Esophagus mucosa (tissue), 1 donor: ENCODE results near the gene ANKRD27. TPM values are rescaled to one million over a fixed set of nuclear protein-coding genes. Genes with fewer than 3 reads are reported as not detected.
A peak's percentile ranks its signal among the peaks of the same experiment; 100 is the strongest.
"Not testable (repeated sequence)": the region's sequence is repeated elsewhere in the genome, so short reads cannot be mapped to it uniquely, and the experiment has no call there.

Experiments used
- ATAC-seq: fragments of 200-7000 bp; cut with Tn5 transposase; one replicate; pipeline ENCODE4 v1.9.1; 2020
- total RNA-seq: library from RNA; stranded (reverse); gene quantifications from one replicate; pipeline ENCODE4 v1.2.4, GENCODE V29; 2023
- donor health status: DM: yes; HTN: yes; CAD: no.

The ANKRD27 gene
- total RNA-seq, 1 donor from 2014 or later, result 22.3 TPM

GRCh38 chr19:32688311-32688710, 13.3 kb upstream of the ANKRD27 start:
- ATAC-seq, result no peak

GRCh38 chr19:32687681-32688080, 12.7 kb upstream of the ANKRD27 start:
- no peak for ATAC-seq

GRCh38 chr19:32686847-32687475, 12.0 kb upstream of the ANKRD27 start:
- ATAC-seq, result no peak

GRCh38 chr19:32682317-32682716, 7.3 kb upstream of the ANKRD27 start:
- ATAC-seq, result peak; percentile 85

GRCh38 chr19:32680986-32681385, 6.0 kb upstream of the ANKRD27 start:
- ATAC-seq, result no peak

- ATAC-seq, result no peak
Measured at GRCh38 chr19:32677657-32678056, 2.7 kb upstream of the ANKRD27 start.

- no peak for ATAC-seq
Measured at GRCh38 chr19:32676895-32677359, 1.9 kb upstream of the ANKRD27 start.

- ATAC-seq, result peak; percentile 11
Measured at GRCh38 chr19:32676186-32676894, 1.4 kb upstream of the ANKRD27 start.

GRCh38 chr19:32675720-32676185, 773 bp upstream of the ANKRD27 start, which contains the start of gene RGS9BP:
RGS9BP (plus strand) TSS chr19:32675848; CDS start chr19:32676264, 416 bp downstream.
- ATAC-seq, result peak; percentile 68

- peak; percentile 5 for ATAC-seq
Measured at GRCh38 chr19:32674153-32674930, 638 bp downstream of the ANKRD27 start.

GRCh38 chr19:32673573-32673972, 1.4 kb downstream of the ANKRD27 start:
- ATAC-seq, result no peak

- ATAC-seq, result no peak
Measured at GRCh38 chr19:32672841-32673240, 2.1 kb downstream of the ANKRD27 start.

GRCh38 chr19:32671883-32672593, 2.9 kb downstream of the ANKRD27 start:
- no peak for ATAC-seq

GRCh38 chr19:32669310-32669709, 5.7 kb downstream of the ANKRD27 start:
- ATAC-seq, result no peak

- no peak for ATAC-seq
Measured at GRCh38 chr19:32666084-32666483, 8.9 kb downstream of the ANKRD27 start.

GRCh38 chr19:32662186-32662585, 12.8 kb downstream of the ANKRD27 start:
- no peak for ATAC-seq

- no peak for ATAC-seq
Measured at GRCh38 chr19:32661318-32661717, 13.7 kb downstream of the ANKRD27 start.

GRCh38 chr19:32658527-32658926, 16.5 kb downstream of the ANKRD27 start:
- ATAC-seq, result no peak

GRCh38 chr19:32658075-32658474, 16.9 kb downstream of the ANKRD27 start:
- no peak for ATAC-seq

GRCh38 chr19:32656379-32656778, 18.6 kb downstream of the ANKRD27 start:
- not testable (repeated sequence) for ATAC-seq

- no peak for ATAC-seq
Measured at GRCh38 chr19:32653599-32653915, 21.4 kb downstream of the ANKRD27 start.

GRCh38 chr19:32652894-32653598, 21.9 kb downstream of the ANKRD27 start:
- no peak for ATAC-seq
